D721Med (cell line): ENCODE results near the gene ACSL1.

Source experiments
- DNase-seq: peaks from one replicate; pipeline ENCODE4 v3.0.0; 2011; ENCODE audit warnings: low spot score; ENCODE audit not compliant: insufficient read length
- FAIRE-seq: peaks from 2 replicates; lab custom pipeline; 2011; peaks lifted over from hg19 to GRCh38; lab: Jason Lieb, UNC
- TF ChIP-seq, protein P1 (sequence below): IDR thresholded peaks from 2 replicates; pipeline ENCODE4 v1.5.1; 2012; ENCODE audit warnings: mild to moderate bottlenecking, control low read depth; ENCODE audit not compliant: insufficient read depth; ENCODE audit errors: missing control alignments

Gene ACSL1

GRCh38 chr4:184776821-184777220, 48.9 kb downstream of the ACSL1 start:
- FAIRE-seq (peak; percentile 11), DNase-seq (no peak)
- TF ChIP-seq, protein P1, sequence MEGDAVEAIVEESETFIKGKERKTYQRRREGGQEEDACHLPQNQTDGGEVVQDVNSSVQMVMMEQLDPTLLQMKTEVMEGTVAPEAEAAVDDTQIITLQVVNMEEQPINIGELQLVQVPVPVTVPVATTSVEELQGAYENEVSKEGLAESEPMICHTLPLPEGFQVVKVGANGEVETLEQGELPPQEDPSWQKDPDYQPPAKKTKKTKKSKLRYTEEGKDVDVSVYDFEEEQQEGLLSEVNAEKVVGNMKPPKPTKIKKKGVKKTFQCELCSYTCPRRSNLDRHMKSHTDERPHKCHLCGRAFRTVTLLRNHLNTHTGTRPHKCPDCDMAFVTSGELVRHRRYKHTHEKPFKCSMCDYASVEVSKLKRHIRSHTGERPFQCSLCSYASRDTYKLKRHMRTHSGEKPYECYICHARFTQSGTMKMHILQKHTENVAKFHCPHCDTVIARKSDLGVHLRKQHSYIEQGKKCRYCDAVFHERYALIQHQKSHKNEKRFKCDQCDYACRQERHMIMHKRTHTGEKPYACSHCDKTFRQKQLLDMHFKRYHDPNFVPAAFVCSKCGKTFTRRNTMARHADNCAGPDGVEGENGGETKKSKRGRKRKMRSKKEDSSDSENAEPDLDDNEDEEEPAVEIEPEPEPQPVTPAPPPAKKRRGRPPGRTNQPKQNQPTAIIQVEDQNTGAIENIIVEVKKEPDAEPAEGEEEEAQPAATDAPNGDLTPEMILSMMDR = no peak

DNA sequence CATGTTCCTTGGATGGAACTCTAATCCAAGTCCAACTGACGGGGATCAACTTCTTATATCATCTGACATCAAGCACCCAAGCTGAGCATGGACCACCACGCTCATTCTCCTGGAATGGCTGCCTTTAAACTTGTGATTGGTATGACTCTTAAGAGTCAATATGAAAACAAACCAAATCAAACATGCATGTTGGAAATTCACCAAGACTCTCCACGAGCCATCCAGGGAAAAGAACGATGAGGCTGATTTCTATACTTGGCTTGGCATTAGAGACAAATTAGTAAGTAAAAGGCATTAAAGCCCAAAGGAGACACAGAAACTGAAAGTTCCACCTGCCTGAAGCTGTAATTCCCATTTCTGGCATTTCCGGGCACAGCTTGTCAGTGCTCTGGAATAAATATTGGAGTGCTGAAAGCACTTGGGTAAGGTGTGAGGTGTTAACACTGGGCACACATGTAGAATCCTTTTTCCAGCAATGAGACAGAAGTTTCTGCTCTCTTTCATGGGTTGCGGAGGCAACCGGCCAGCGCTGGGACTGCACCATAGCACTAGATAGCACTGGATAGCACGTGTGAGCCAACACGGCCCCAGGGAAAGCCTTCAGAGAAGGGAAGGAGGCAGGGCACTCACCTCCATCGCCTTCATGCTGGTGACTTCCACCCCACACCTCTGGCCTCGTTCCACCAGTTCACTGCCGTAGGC, 49.8 kb downstream of the ACSL1 start:
- FAIRE-seq = no peak
- TF ChIP-seq, protein P1 = no peak
- no peak for DNase-seq

DNA sequence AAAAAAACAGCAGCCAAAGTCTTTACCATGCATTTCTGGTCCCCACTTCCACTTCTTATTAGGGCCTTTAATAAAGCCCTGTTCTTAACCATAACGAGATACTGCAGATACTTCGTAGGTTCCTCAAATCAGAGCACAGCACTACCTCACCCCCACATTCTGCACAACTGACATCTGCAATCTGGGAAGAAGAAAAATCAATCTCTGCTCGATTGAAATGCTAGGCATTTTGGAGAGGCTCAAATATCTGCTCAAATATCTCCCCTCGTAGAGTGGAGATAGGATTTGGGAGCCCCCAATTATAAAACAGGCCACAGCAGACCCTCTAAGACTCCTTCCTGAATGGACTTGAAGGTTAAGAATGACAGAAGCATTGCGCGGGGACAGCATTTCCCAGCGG, 51.6 kb downstream of the ACSL1 start:
- DNase-seq (no peak), FAIRE-seq (no peak)
- TF ChIP-seq, protein P1 = no peak

GRCh38 chr4:184771416-184771815, 54.4 kb downstream of the ACSL1 start:
- FAIRE-seq = no peak
- TF ChIP-seq, protein P1 = no peak

GRCh38 chr4:184769141-184769765, 56.5 kb downstream of the ACSL1 start:
- FAIRE-seq = peak; percentile 99

More at GRCh38 chr4:184771416-184771815, 54.4 kb downstream of the ACSL1 start:
- no peak for DNase-seq

GRCh38 chr4:184768296-184768695, 57.5 kb downstream of the ACSL1 start:
- TF ChIP-seq, protein P1 = no peak
- DNase-seq (no peak), FAIRE-seq (peak; percentile 29)

More at GRCh38 chr4:184769141-184769765, 56.5 kb downstream of the ACSL1 start:
- peak; percentile 62 for DNase-seq
- TF ChIP-seq, protein P1 = no peak

GRCh38 chr4:184766446-184766845, 59.3 kb downstream of the ACSL1 start:
- FAIRE-seq = no peak
- DNase-seq = no peak
- TF ChIP-seq, protein P1 = no peak
